Ascending aorta (tissue), 2 donors: ENCODE results near the gene ARSI. TPM values are rescaled to one million over a fixed set of nuclear protein-coding genes. Genes with fewer than 3 reads are reported as not detected.

Source experiments
- DNase-seq, 2 donors: peaks; one replicate each; pipeline ENCODE4 v3.0.0-alpha.2; 2019; ENCODE audit warnings: low spot score in 2 of 2
- H3K27ac ChIP-seq, 2 donors: fragments of 200-600 bp; sonication (generic); one replicate each; pipeline ENCODE4 v1.5.1; 2016 to 2017; ENCODE audit warnings: mild to moderate bottlenecking in 1 of 2
- H3K27me3 ChIP-seq: fragments of 200-600 bp; sonication (generic); one replicate; pipeline ENCODE4 v1.5.1; 2017
- H3K36me3 ChIP-seq, 2 donors: fragments of 200-600 bp; sonication (generic); one replicate each; pipeline ENCODE4 v1.5.1; 2016
- H3K4me1 ChIP-seq, 2 donors: fragments of 200-600 bp; sonication (generic); one replicate each; pipeline ENCODE4 v1.5.1; 2016 to 2017; ENCODE audit warnings: mild to moderate bottlenecking in 1 of 2
- H3K4me3 ChIP-seq, 2 donors: fragments of 200-600 bp; sonication (generic); one replicate each; pipeline ENCODE4 v1.5.1; 2016 to 2017; ENCODE audit warnings: mild to moderate bottlenecking in 1 of 2
- H3K9me3 ChIP-seq, 2 donors: fragments of 200-600 bp; sonication (generic); one replicate each; pipeline ENCODE4 v1.5.1; 2016
- intact Hi-C: fragments of 100-400 bp; cut with DNase I; formaldehyde crosslinking; loops from one replicate; pipeline ENCODE4 v1.15.1; 2023
- total RNA-seq: library from RNA; depleted of rRNA; stranded (reverse); fragments of >200 nt; gene quantifications from one replicate; pipeline ENCODE4 v1.1.0, GENCODE V29; 2016
- TF ChIP-seq, protein P1 (sequence below), 3 experiments: fragments of 200-600 bp in 2 of 3; fragments of 450-650 bp in 1 of 3; sonication (generic) in 2 of 3; IDR thresholded peaks; one replicate each; pipeline ENCODE4 v1.5.1; 2016 to 2019; ENCODE audit warnings: antibody characterized with exemption in 3 of 3, mild to moderate bottlenecking in 1 of 3, moderate library complexity in 1 of 3

ARSI gene
- total RNA-seq, 1 donor from 2014 or later = not detected

DNA sequence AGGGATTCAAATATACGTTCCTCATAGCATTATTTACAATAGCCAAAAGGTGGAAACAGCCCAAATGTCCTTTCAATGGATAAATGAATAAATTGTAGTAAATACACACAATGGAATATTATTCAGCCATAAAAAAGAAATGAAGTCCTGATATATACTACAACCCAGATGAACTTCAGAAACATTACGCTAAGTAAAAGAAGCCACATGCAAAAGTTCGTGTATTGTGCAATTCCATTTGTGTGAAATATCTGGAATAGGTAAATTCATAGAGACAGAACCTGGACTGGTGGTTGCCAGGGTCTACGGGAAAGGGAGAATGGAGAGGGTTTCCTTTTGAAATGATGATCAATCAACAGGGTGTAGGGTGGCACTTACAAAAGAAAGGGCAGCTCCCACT, 12.5 kb upstream of the ARSI start:
- Histone ChIP-seq H3K27me3 (no peaks in the 10 kb centered on the region), H3K9me3 (no peaks in the 10 kb centered on the region), H3K36me3 (no peaks in the 10 kb centered on the region), H3K27ac (no peak overlapping the region), H3K4me1 (no peaks in the 10 kb centered on the region), H3K4me3 (no peak overlapping the region)
- TF ChIP-seq, protein P1, sequence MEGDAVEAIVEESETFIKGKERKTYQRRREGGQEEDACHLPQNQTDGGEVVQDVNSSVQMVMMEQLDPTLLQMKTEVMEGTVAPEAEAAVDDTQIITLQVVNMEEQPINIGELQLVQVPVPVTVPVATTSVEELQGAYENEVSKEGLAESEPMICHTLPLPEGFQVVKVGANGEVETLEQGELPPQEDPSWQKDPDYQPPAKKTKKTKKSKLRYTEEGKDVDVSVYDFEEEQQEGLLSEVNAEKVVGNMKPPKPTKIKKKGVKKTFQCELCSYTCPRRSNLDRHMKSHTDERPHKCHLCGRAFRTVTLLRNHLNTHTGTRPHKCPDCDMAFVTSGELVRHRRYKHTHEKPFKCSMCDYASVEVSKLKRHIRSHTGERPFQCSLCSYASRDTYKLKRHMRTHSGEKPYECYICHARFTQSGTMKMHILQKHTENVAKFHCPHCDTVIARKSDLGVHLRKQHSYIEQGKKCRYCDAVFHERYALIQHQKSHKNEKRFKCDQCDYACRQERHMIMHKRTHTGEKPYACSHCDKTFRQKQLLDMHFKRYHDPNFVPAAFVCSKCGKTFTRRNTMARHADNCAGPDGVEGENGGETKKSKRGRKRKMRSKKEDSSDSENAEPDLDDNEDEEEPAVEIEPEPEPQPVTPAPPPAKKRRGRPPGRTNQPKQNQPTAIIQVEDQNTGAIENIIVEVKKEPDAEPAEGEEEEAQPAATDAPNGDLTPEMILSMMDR (IDR thresholded peaks at IDR 0.05) = no peak
- intact Hi-C loops = no loop called here
- DNase-seq = no peak

DNA sequence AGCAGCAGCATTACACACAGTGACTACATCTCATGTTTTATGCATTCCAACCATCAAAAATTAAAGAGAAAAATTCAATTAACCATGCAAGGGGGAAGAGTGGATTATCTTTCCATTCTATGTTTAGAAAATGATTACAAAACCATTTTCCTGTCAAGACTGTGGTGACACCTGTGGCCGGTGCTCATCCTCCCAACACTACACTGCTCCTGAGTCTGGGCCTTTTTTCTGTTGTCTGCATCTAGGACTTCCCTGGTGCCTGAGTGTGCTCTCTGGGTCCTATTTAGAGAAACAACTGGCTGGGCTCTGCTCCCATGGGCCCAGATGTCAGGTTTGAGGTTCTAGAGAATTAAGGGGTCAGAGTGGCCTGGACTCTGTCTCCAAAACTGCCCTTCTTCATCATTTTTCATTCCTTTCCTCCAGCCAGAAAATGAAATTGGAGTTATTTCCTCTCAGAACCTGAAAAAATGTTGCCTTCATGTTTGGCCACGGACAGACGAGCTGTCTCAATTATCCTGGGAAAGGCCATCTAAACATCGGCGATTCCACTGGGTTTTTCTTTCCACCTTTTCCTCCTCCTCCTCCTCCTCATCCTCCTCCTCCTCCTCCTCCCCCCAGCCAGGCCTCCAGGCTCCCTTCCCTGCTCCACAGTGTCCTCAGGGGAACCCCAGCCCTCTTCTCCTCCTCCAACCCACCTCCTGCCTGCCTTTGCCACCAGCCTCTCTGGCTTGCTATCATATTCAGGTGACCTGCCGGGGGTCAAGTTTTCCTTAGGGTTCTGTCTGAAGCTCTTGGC, 11.4 kb upstream of the ARSI start:
- Histone ChIP-seq H3K4me1 (no peaks in the 10 kb centered on the region), H3K36me3 (no peaks in the 10 kb centered on the region), H3K9me3 (no peaks in the 10 kb centered on the region), H3K4me3 (no peak overlapping the region), H3K27ac (no peak overlapping the region), H3K27me3 (no peaks in the 10 kb centered on the region)
- no peak for DNase-seq
- TF ChIP-seq, protein P1 (IDR thresholded peaks at IDR 0.05) = no peak
- intact Hi-C loops = no loop called here

DNA sequence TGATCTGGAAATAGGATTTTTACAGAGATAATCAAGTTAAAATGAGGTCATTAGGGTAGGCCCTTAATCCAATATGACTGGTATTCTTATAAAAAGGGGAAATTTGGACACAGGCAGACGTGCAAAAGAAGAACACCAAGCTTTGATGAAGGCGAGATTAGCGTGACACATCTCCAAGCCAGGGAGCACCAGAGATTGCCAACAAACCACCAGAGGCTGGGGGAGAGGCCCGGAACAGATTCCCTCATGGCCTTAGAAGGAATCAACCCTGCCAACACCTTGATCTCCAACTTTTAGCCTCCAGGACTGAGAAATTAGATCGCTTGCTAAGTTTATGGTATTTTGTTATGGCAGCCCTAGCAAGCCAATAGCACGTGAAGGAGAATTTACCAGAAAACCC, 10.8 kb upstream of the ARSI start:
- intact Hi-C loops = no loop called here
- no peak for DNase-seq
- Histone ChIP-seq H3K36me3 (no peaks in the 10 kb centered on the region), H3K9me3 (no peaks in the 10 kb centered on the region), H3K4me1 (no peaks in the 10 kb centered on the region), H3K27ac (no peak overlapping the region), H3K4me3 (no peak overlapping the region), H3K27me3 (no peaks in the 10 kb centered on the region)
- TF ChIP-seq, protein P1 (IDR thresholded peaks at IDR 0.05) = no peak

DNA sequence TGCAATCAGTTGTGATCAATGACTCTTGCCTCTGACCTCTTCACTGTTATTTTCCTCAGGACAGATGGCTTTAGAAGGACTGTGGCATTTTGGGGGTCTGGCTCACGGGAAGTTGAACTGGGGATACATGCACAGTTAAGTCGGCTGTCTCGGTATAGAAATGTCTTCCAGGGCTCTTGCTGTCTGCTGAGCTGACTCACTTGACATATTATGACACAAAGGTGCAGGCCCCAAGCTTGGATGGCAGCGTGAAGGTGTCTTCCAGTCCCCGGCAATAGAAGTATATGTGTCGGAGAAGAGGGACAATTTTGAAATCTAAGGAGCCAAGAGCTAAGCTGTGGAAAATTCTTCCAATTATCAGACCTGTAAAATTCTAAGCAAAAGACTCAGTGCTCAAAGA, 9.8 kb upstream of the ARSI start:
- TF ChIP-seq, protein P1 (IDR thresholded peaks at IDR 0.05) = no peak
- Histone ChIP-seq H3K36me3 (no peaks in the 10 kb centered on the region), H3K4me3 (no peak overlapping the region)

DNA sequence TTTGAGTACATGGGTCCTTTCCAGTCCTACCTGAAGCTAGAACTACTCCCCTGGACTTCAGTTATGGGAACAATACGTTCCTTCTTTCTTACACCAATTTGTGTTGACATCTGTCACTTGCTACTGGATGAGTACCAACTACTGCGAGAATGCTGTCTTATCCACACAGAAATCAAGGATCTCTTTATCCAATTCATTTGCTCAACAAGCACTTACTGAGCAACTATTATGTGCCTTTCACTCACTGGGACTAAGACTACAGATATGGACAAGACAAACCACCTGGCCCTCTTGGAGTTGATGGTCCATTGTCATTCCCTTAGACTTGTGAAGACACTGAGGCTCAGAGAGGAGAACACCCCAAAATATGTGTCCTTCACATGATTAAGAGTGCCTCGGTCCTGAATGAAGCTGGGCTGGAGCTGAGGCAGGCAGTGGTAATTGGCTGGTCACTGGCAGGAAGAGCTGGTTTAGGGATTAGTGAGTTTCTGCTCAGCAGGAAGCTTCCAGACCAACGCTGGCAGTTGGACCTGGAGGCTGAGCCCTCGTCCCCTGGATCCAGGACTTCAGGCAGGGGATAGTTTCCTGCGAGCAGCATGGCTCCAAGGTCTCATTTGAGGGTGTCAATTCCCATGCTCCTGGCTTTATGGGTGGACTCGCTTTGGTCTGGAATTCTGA, 8.4 kb upstream of the ARSI start:
- H3K4me1 ChIP-seq = no peaks in the 10 kb centered on the region
- H3K36me3 ChIP-seq = no peaks in the 10 kb centered on the region
- no peak overlapping the region for H3K4me3 ChIP-seq
- TF ChIP-seq, protein P1 (IDR thresholded peaks at IDR 0.05) = no peak
- H3K27me3 ChIP-seq = no peaks in the 10 kb centered on the region
- intact Hi-C loops = no loop called here
- DNase-seq = no peak
- no peaks in the 10 kb centered on the region for H3K9me3 ChIP-seq
- no peak overlapping the region for H3K27ac ChIP-seq

More for the DNA sequence above, 9.8 kb upstream of the ARSI start:
- Histone ChIP-seq H3K27ac (no peak overlapping the region), H3K9me3 (no peaks in the 10 kb centered on the region), H3K4me1 (no peaks in the 10 kb centered on the region), H3K27me3 (no peaks in the 10 kb centered on the region)
- DNase-seq = no peak
- intact Hi-C loops = no loop called here
